GM21737 (cell line): Measurements from ENCODE around the gene ZNF331.

Experiments
- ATAC-seq: cut with Tn5 transposase; IDR thresholded peaks from one replicate; pipeline ENCODE4 v1.9.1; 2021; ENCODE audit warnings: mild to moderate bottlenecking, moderate library complexity; ENCODE audit not compliant: unreplicated experiment

Gene ZNF331

DNA sequence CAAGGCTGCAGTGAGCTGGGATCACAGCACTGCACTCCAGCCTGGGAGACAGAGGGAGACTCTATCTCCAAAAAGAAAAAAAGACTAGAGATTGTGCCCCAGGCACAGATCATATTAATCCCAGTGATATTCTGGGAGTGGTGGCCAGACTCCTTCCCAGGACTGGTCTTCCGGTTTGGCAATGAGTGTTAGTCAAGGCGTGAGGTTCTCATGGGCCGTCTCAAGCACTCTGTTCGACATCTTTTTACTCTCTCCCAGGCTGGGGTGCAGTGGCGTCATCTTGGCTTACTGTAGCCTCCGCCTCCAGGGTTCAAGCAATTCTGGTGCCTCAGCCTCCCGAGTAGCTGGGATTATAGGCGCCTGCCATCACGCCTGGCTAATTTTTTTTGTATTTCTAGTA, 88.5 kb downstream of the ZNF331 start:
- no peak for ATAC-seq

DNA sequence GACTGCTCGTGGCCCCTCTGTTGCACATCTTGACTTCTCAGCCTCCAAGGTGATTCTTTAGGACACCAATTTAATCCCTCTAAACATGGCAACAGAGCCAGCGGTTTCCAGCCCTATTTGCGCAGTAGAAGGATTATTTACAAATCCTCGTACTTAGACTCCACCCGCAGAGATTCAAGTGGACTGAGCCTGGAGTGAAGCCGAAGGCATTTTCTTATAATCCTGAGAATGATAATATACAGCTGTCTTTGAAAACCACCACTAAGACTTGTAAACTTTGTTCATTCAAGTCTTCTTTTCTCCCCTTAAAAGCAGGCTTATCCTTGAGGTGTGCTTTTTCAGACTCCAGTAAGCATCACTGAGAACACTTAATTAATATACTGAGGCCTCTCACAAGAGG, 89.0 kb downstream of the ZNF331 start:
- ATAC-seq = no peak
